K562 (cell line): Measurements from ENCODE around the gene OSBPL3. TPM values are rescaled to one million over a fixed set of nuclear protein-coding genes. Genes with fewer than 3 reads are reported as not detected.
A peak's percentile ranks its signal among the peaks of the same experiment; 100 is the strongest.

Experiments used
- CXXC5 ChIP-seq: fragments of 250-450 bp; sonication (Bioruptor Pico); IDR thresholded peaks from 2 replicates; pipeline ENCODE4 v1.8.0; 2022; ENCODE audit warnings: inconsistent platforms, mild to moderate bottlenecking, moderate library complexity
- DPF2 ChIP-seq: fragments of 450-650 bp; IDR thresholded peaks from 2 replicates; pipeline ENCODE4 v1.6.1; 2016
- FOXK2 ChIP-seq, 2 experiments: fragments of 450-650 bp; IDR thresholded peaks in 1 of 2; conservative IDR thresholded peaks in 1 of 2; 2 replicates each; pipeline ENCODE4 v1.6.1; 2016; ENCODE audit warnings: low read depth in 2 of 2, mild to moderate bottlenecking in 1 of 2
- FOXM1 ChIP-seq, 2 experiments: fragments of 450-650 bp in 1 of 2; sonication (generic) in 1 of 2; formaldehyde crosslinking in 1 of 2; IDR thresholded peaks; 2 replicates each; pipeline versions ENCODE4 v1.6.1 to v1.9.0; 2017 to 2022; ENCODE audit warnings: low read depth in 2 of 2, mild to moderate bottlenecking in 2 of 2, missing genetic modification reagents in 1 of 2, moderate library complexity in 1 of 2
- HCFC1 ChIP-seq: IDR thresholded peaks from 2 replicates; pipeline ENCODE4 v1.6.1; 2012; ENCODE audit warnings: low read depth, low read length, improper control_type of control experiment
- HMGN3 ChIP-seq: IDR thresholded peaks from 2 replicates; pipeline ENCODE4 v1.6.1; 2011; ENCODE audit warnings: borderline replicate concordance, low read depth, mild to moderate bottlenecking, mixed read lengths, low read length; ENCODE audit not compliant: insufficient read length; ENCODE audit errors: extremely low read depth
- JUND ChIP-seq, 2 experiments: IDR thresholded peaks; 2 replicates in 1 of 2; 3 replicates in 1 of 2; pipeline ENCODE4 v1.6.1; 2011; ENCODE audit warnings: borderline replicate concordance in 2 of 2, low read depth in 2 of 2, low read length in 2 of 2, improper control_type of control experiment in 1 of 2, missing biosample characterization in 1 of 2, missing genetic modification characterization in 1 of 2, missing genetic modification reagents in 1 of 2
- MTA3 ChIP-seq: fragments of 450-650 bp; formaldehyde crosslinking; IDR thresholded peaks from 2 replicates; pipeline ENCODE4 v1.6.1; 2017; ENCODE audit warnings: mild to moderate bottlenecking, borderline replicate concordance
- NEUROD1 ChIP-seq: fragments of 150-350 bp; IDR thresholded peaks from 2 replicates; pipeline ENCODE4 v1.6.1; 2014; ENCODE audit warnings: borderline replicate concordance, low read length, low read depth; ENCODE audit not compliant: partially characterized antibody
- NFATC3 ChIP-seq: fragments of 450-650 bp; IDR thresholded peaks from 2 replicates; pipeline ENCODE4 v1.6.1; 2017; ENCODE audit warnings: mild to moderate bottlenecking
- NR1H2 ChIP-seq: sonication (generic); formaldehyde crosslinking; IDR thresholded peaks from 2 replicates; pipeline ENCODE4 v1.4.0; 2020; ENCODE audit warnings: mild to moderate bottlenecking, missing genetic modification reagents
- PHB2 ChIP-seq: fragments of 450-650 bp; IDR thresholded peaks from 2 replicates; pipeline ENCODE4 v1.6.1; 2017; ENCODE audit warnings: low read depth
- PHF20 ChIP-seq: fragments of 450-650 bp; IDR thresholded peaks from 2 replicates; pipeline ENCODE4 v1.6.1; 2018; ENCODE audit not compliant: partially characterized antibody
- PML ChIP-seq: IDR thresholded peaks from 2 replicates; pipeline ENCODE4 v1.6.1; 2012; ENCODE audit warnings: low read length, inconsistent platforms
- RBM15 ChIP-seq: fragments of 200-400 bp; formaldehyde crosslinking; IDR thresholded peaks from 2 replicates; pipeline ENCODE4 v1.6.1; 2018; ENCODE audit warnings: mild to moderate bottlenecking, low read length, moderate library complexity; ENCODE audit not compliant: insufficient read depth
- RNF2 ChIP-seq: sonication (generic); IDR thresholded peaks from 2 replicates; pipeline ENCODE4 v1.6.1; 2016
- SP1 ChIP-seq: sonication (generic); formaldehyde crosslinking; IDR thresholded peaks from 2 replicates; pipeline ENCODE4 v1.8.1; 2022; ENCODE audit warnings: mild to moderate bottlenecking, missing genetic modification reagents
- U2AF2 ChIP-seq: fragments of 200-400 bp; formaldehyde crosslinking; optimal IDR thresholded peaks from 2 replicates; pipeline ENCODE3; 2017; ENCODE audit warnings: low read depth, mild to moderate bottlenecking, low read length
- ZBED1 ChIP-seq: IDR thresholded peaks from 2 replicates; pipeline ENCODE4 v1.6.1; 2014
- ZNF165 ChIP-seq: fragments of 250-450 bp; sonication (Bioruptor Pico); IDR thresholded peaks from 2 replicates; pipeline ENCODE4 v1.4.0; 2020; ENCODE audit warnings: borderline replicate concordance
- ZNF347 ChIP-seq: fragments of 450-650 bp; formaldehyde crosslinking; IDR thresholded peaks from 2 replicates; pipeline ENCODE4 v1.4.0; 2020; ENCODE audit warnings: low read depth, mild to moderate bottlenecking, moderate library complexity
- ZZZ3 ChIP-seq: fragments of 450-650 bp; IDR thresholded peaks from 2 replicates; pipeline ENCODE4 v1.6.1; 2016; ENCODE audit warnings: antibody characterized with exemption, mild to moderate bottlenecking, moderate library complexity
- polyA plus RNA-seq, 8 experiments: library from polyadenylated mRNA; depleted of rRNA in 4 of 8; stranded (reverse) in 5 of 8; unstranded in 3 of 8; fragments of >200 nt; fragmentation: Nextera tagmentation in 2 of 8; fragmentation: Illumina TruSeq in 1 of 8; extraction: Ambion mirVana in 2 of 8; extraction: Trizol in 1 of 8; gene quantifications; 2 replicates each; pipeline versions ENCODE4 v1.2.1 to v1.2.3, GENCODE V29; 2011 to 2014; ENCODE audit warnings: inconsistent platforms in 1 of 8, missing spikeins in 1 of 8
- total RNA-seq, 7 experiments: library from RNA; depleted of rRNA in 6 of 7; stranded (reverse); fragments of >200 nt in 6 of 7; fragmentation: Illumina TruSeq in 2 of 7; extraction: Trizol in 2 of 7; gene quantifications; 2 replicates each; pipeline versions ENCODE4 v1.2.1 to v1.2.3, GENCODE V29; 2011 to 2021; ENCODE audit warnings: low replicate concordance in 1 of 7
- TF ChIP-seq, protein P1 (sequence below): fragments of 250-450 bp; sonication (Bioruptor Pico); IDR thresholded peaks from 2 replicates; pipeline ENCODE4 v1.8.0; 2022; ENCODE audit warnings: moderate library complexity, mild to moderate bottlenecking, inconsistent platforms
- TF ChIP-seq, protein P2 (sequence below): conservative IDR thresholded peaks from 2 replicates; pipeline ENCODE4 v1.6.1; 2011; ENCODE audit warnings: low read depth, mild to moderate bottlenecking, low read length; ENCODE audit not compliant: control insufficient read depth
- TF ChIP-seq, protein P3 (sequence below): fragments of 450-650 bp; IDR thresholded peaks from 2 replicates; pipeline ENCODE4 v1.6.1; 2016; ENCODE audit warnings: mild to moderate bottlenecking

Gene OSBPL3
- total and polyA plus RNA-seq, 9 of the 15 experiments (the other 6 are each of a cell fraction or from before 2014, with no cell fraction given) = 4.8 to 37.2 (median 26.5) TPM

DNA sequence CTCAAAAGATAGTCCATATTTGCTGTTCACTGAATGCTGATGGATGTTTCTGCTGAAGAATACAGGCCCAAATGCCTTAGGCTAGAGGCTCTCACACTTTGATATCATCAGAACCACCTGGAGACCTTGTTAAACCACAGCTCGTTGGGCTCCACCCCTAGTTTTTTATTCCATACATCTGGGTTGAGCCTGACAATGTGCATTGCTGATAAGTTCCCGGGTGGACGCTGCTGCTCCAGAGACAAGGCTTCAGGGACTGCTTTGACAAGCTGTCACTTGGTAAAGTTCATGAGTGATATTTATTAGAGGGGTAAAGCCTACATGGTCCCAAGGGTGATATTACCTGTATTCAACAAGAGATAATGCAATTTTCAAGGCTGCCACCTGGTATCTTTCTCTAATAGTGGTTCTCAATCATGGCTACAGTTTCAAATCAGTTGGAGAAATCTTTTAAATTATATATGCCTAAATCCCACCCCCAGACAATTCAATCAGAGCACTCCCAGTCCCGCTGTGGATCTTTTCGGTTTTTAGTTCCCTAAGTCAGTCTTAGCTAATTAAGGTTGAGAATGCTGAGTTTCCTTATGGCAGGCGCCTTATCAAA lies 115.7 kb downstream of the OSBPL3 start (continued):
- TF ChIP-seq, protein P1, sequence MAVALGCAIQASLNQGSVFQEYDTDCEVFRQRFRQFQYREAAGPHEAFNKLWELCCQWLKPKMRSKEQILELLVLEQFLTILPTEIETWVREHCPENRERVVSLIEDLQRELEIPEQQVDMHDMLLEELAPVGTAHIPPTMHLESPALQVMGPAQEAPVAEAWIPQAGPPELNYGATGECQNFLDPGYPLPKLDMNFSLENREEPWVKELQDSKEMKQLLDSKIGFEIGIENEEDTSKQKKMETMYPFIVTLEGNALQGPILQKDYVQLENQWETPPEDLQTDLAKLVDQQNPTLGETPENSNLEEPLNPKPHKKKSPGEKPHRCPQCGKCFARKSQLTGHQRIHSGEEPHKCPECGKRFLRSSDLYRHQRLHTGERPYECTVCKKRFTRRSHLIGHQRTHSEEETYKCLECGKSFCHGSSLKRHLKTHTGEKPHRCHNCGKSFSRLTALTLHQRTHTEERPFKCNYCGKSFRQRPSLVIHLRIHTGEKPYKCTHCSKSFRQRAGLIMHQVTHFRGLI (CRISPR knock-in tag) = no peak
- TF ChIP-seq PHF20 (no peak), ZZZ3 (no peak), FOXM1 (IDR thresholded peaks at IDR 0.05; ENCODE audit: low read depth) (peak; percentile 91), FOXM1 (CRISPR knock-in tag; IDR thresholded peaks at IDR 0.05; ENCODE audit: low read depth) (no peak), U2AF2 (no peak), RNF2 (peak; percentile 37; the same call in 1 of the 2 replicates), ZNF165 (CRISPR knock-in tag) (no peak), JUND (IDR thresholded peaks at IDR 0.05; ENCODE audit: borderline replicate concordance, low read depth, low read length) (0 out of 2 replicates have a peak, but pooled peaks have one; percentile 25), JUND (tag; IDR thresholded peaks at IDR 0.05; ENCODE audit: borderline replicate concordance, low read depth, low read length) (no peak; the same call in 2 of the 3 replicates), FOXK2 (conservative IDR thresholded peaks at IDR 0.05 in 1 of 2, IDR thresholded peaks at IDR 0.05 in 1 of 2; ENCODE audit: low read depth in 2 of 2) (0 out of 4 replicates have a peak, but pooled peaks of 1 of the 2 experiments have one; percentile 34), HCFC1 (no peak), RBM15 (no peak), NFATC3 (no peak), PHB2 (peak; percentile 79), NEUROD1 (no peak), SP1 (CRISPR knock-in tag) (peak; percentile 55; the same call in 1 of the 2 replicates), MTA3 (0 out of 2 replicates have a peak, but pooled peaks have one; percentile 23), CXXC5 (peak; percentile 51), NR1H2 (CRISPR knock-in tag) (no peak), PML (peak; percentile 98), ZBED1 (no peak), ZNF347 (CRISPR knock-in tag) (no peak), HMGN3 (peak; percentile 53), DPF2 (peak; percentile 92)
- TF ChIP-seq, protein P2, sequence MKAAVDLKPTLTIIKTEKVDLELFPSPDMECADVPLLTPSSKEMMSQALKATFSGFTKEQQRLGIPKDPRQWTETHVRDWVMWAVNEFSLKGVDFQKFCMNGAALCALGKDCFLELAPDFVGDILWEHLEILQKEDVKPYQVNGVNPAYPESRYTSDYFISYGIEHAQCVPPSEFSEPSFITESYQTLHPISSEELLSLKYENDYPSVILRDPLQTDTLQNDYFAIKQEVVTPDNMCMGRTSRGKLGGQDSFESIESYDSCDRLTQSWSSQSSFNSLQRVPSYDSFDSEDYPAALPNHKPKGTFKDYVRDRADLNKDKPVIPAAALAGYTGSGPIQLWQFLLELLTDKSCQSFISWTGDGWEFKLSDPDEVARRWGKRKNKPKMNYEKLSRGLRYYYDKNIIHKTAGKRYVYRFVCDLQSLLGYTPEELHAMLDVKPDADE = peak; percentile 69; the same call in 1 of the 2 replicates
- TF ChIP-seq, protein P3, sequence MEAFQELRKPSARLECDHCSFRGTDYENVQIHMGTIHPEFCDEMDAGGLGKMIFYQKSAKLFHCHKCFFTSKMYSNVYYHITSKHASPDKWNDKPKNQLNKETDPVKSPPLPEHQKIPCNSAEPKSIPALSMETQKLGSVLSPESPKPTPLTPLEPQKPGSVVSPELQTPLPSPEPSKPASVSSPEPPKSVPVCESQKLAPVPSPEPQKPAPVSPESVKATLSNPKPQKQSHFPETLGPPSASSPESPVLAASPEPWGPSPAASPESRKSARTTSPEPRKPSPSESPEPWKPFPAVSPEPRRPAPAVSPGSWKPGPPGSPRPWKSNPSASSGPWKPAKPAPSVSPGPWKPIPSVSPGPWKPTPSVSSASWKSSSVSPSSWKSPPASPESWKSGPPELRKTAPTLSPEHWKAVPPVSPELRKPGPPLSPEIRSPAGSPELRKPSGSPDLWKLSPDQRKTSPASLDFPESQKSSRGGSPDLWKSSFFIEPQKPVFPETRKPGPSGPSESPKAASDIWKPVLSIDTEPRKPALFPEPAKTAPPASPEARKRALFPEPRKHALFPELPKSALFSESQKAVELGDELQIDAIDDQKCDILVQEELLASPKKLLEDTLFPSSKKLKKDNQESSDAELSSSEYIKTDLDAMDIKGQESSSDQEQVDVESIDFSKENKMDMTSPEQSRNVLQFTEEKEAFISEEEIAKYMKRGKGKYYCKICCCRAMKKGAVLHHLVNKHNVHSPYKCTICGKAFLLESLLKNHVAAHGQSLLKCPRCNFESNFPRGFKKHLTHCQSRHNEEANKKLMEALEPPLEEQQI = peak; percentile 63; the same call in 1 of the 2 replicates
